OCI-LY7 (cell line): Measurements from ENCODE around the gene RNF13.

ENCODE experiments used
- CTCF ChIP-seq: fragments of 200-600 bp; sonication (generic); conservative IDR thresholded peaks from 2 replicates; pipeline ENCODE4 v1.5.1; 2014; ENCODE audit warnings: mild to moderate bottlenecking, antibody characterized with exemption, low read length, moderate library complexity, mixed read lengths
- EZH2phosphoT487 ChIP-seq: fragments of 200-600 bp; sonication (generic); IDR thresholded peaks from 2 replicates; pipeline ENCODE4 v1.6.1; 2018; ENCODE audit warnings: low read depth, borderline replicate concordance, mild to moderate bottlenecking, mixed run types, antibody characterized with exemption, low read length, moderate library complexity, mixed read lengths

GRCh38 chr3:149983628-149984027, 170.6 kb downstream of the RNF13 start:
- TF ChIP-seq CTCF (no peak), EZH2phosphoT487 (no peak)
